ENCODE data around the gene PDCD6IP.

The PDCD6IP gene

GRCh38 chr3:33874815-33875214, 76.4 kb downstream of the PDCD6IP start:
- no peaks in the 10 kb centered on the region for H3K36me3 ChIP-seq (ENCODE audit: control insufficient read depth, insufficient read depth, low read length)
- H3K9me3 ChIP-seq (ENCODE audit: control insufficient read depth, low read length), result no peaks in the 10 kb centered on the region
- H2AFZ ChIP-seq, result no peak overlapping the region
- H3K27me3 ChIP-seq (ENCODE audit: control insufficient read depth, insufficient read depth, low read length), result no peaks in the 10 kb centered on the region
- no peaks in the 10 kb centered on the region for H3K4me1 ChIP-seq
- no peaks in the 10 kb centered on the region for H3K79me2 ChIP-seq
- H3K9ac ChIP-seq, result no peak overlapping the region
- no peak overlapping the region for H3K4me2 ChIP-seq (ENCODE audit: low read length)
- TF ChIP-seq CTCF (IDR thresholded peaks at IDR 0.05), result no peak
- no peak overlapping the region for H3K4me3 ChIP-seq (ENCODE audit: low read depth, low read length)
- H3K27ac ChIP-seq, result no peak overlapping the region

GRCh38 chr3:33875680-33876079, 77.2 kb downstream of the PDCD6IP start:
- no peaks in the 10 kb centered on the region for H3K36me3 ChIP-seq (ENCODE audit: control insufficient read depth, insufficient read depth, low read length)
- no peak overlapping the region for H3K4me2 ChIP-seq (ENCODE audit: low read length)
- TF ChIP-seq CTCF (IDR thresholded peaks at IDR 0.05), result no peak
- H3K9ac ChIP-seq, result no peak overlapping the region
- no peaks in the 10 kb centered on the region for H3K79me2 ChIP-seq
- H3K27me3 ChIP-seq (ENCODE audit: control insufficient read depth, insufficient read depth, low read length), result no peaks in the 10 kb centered on the region
- no peak overlapping the region for H3K27ac ChIP-seq
- H3K9me3 ChIP-seq (ENCODE audit: control insufficient read depth, low read length), result no peaks in the 10 kb centered on the region
- no peaks in the 10 kb centered on the region for H3K4me1 ChIP-seq
- H3K4me3 ChIP-seq (ENCODE audit: low read depth, low read length), result no peak overlapping the region
- no peak overlapping the region for H2AFZ ChIP-seq

- Histone ChIP-seq H3K9ac (no peak overlapping the region), H3K4me2 (ENCODE audit: low read length) (no peak overlapping the region), H3K27ac (no peak overlapping the region), H3K4me3 (ENCODE audit: low read depth, low read length) (no peak overlapping the region), H2AFZ (no peak overlapping the region), H3K27me3 (ENCODE audit: control insufficient read depth, insufficient read depth, low read length) (no peaks in the 10 kb centered on the region), H3K4me1 (no peaks in the 10 kb centered on the region), H3K9me3 (ENCODE audit: control insufficient read depth, low read length) (no peaks in the 10 kb centered on the region), H3K36me3 (ENCODE audit: control insufficient read depth, insufficient read depth, low read length) (no peaks in the 10 kb centered on the region), H3K79me2 (no peaks in the 10 kb centered on the region)
- TF ChIP-seq CTCF (IDR thresholded peaks at IDR 0.05), result no peak
Measured at GRCh38 chr3:33877187-33877586, 78.8 kb downstream of the PDCD6IP start.

- Histone ChIP-seq H3K27ac (no peak overlapping the region), H3K9me3 (ENCODE audit: control insufficient read depth, low read length) (no peaks in the 10 kb centered on the region), H3K27me3 (ENCODE audit: control insufficient read depth, insufficient read depth, low read length) (no peaks in the 10 kb centered on the region), H3K4me3 (ENCODE audit: low read depth, low read length) (no peak overlapping the region), H3K9ac (no peak overlapping the region), H3K4me2 (ENCODE audit: low read length) (no peak overlapping the region), H3K4me1 (no peaks in the 10 kb centered on the region), H3K36me3 (ENCODE audit: control insufficient read depth, insufficient read depth, low read length) (no peaks in the 10 kb centered on the region), H2AFZ (no peak overlapping the region), H3K79me2 (no peaks in the 10 kb centered on the region)
- TF ChIP-seq CTCF (IDR thresholded peaks at IDR 0.05), result no peak
Measured at GRCh38 chr3:33879540-33879939, 81.1 kb downstream of the PDCD6IP start.

- no peak for TF ChIP-seq CTCF (IDR thresholded peaks at IDR 0.05)
- Histone ChIP-seq H3K4me3 (ENCODE audit: low read depth, low read length) (no peak overlapping the region), H2AFZ (no peak overlapping the region), H3K9me3 (ENCODE audit: control insufficient read depth, low read length) (no peaks in the 10 kb centered on the region), H3K27ac (no peak overlapping the region), H3K79me2 (no peaks in the 10 kb centered on the region), H3K4me1 (no peaks in the 10 kb centered on the region), H3K4me2 (ENCODE audit: low read length) (no peak overlapping the region), H3K27me3 (ENCODE audit: control insufficient read depth, insufficient read depth, low read length) (no peaks in the 10 kb centered on the region), H3K9ac (no peak overlapping the region), H3K36me3 (ENCODE audit: control insufficient read depth, insufficient read depth, low read length) (no peaks in the 10 kb centered on the region)
Measured at GRCh38 chr3:33881156-33882064, 83.0 kb downstream of the PDCD6IP start.
